Activated CD4-positive, CD25-positive, alpha-beta regulatory T cell (primary cell): Measurements from ENCODE around the gene HLA-DMB.

Experiments used
- DNase-seq, 4 experiments: peaks; one replicate each; lab custom pipeline; 2025; lab: John Stamatoyannopoulos, UW

Gene HLA-DMB

DNA sequence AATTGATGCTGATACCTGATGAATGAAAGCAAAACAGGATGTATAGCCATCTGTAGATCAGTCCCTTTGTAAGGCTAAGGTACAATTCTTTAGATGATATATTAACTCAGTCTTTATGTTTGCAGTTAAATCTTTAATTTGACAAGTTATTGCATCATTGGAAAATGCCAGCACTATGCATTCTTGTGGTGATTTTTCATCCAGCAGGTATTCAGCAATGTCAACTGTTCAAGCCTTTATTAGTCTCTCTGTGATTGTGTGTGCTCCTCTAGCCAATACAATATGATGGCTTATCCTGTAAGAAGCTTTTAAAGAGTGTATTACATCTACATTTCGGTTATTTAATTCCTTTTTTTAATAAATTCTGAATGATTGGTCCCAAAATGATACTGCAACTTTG, 34.3 kb downstream of the HLA-DMB start:
- no peak for DNase-seq

DNA sequence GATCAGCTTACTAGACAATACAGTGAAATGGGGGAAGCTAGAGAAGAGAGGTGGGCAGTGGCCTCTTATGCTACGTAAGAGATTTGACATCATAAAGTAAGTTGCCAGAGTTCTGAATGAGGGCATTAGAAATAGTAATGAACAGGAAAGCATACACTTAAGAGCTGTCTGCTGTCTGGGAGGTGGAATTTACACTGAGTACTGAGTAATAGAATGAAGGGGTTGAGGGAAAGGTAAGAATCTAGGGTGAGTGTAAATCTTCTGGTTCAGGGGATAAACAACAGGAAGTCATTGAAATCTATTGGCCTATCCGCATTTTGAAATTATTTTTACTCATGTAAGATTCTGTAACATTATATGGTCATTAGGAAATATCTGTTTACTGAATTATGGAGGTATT, 35.8 kb downstream of the HLA-DMB start:
- DNase-seq = no peak

GRCh38 chr6:32903952-32904351, 36.9 kb downstream of the HLA-DMB start:
- DNase-seq = no peak

DNA sequence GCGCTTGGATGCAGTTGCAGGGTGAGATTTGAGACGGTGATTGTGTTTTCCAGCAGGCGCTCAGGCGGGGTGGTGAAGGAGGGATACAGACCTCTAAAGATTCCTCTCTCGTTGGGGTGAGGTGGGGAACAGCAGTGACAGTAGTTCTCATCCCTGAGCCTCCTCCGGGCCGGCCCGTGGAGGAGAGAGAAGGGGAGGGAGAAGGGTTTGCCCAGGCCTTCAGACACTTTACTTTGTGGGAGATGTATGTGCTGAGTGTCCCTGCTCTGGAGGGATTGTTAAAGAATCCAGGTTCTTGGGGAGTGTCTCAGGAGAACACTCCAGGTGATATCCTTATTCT, 45.9 kb downstream of the HLA-DMB start:
- no peak for DNase-seq

DNA sequence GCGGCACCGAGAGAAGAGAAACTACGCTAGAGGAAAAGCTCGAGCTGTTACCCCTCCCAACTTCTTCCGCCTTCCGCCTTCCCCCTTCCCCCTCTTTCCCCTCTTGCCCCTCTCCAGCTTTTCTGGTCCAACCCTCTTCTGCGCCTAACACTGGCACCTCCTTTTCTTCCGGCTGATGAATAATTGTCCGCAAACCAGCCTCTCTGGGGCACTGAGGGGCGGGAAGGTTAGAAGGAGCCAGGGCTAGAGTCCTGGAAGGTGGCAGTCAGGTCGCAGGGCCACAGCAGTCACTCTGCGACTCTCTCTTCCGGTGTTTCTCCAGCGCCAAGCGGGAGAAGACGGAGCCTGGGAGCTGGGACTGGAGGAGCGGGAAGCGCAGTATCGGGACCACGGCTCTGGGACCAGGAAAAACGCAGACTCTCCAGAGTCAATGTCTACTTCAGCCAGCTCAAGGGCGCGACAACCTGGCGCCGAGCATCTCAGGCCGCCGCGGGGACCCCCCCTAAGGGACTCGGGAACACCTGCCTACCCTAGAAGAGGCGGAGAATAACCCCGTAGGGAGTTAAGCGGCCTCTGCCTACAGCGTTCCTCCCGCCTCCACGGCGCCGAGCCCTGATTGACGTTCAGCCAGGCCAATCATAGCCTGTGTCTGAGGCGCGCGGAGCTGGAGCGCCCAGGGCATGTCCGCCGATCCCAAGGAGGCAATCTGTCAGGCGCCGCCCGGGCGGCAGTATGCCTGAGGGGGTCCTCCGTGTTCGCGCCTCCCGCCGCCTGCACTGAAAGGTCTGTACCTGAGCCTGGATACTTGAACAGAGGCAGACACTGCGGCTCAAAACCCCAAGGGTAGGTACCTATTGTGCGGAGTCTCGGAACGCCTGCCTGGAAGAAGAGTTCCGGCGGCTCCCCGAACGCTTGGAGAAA, 46.5 kb downstream of the HLA-DMB start:
- DNase-seq = peak; percentile 75 to 92 (median 82)

DNA sequence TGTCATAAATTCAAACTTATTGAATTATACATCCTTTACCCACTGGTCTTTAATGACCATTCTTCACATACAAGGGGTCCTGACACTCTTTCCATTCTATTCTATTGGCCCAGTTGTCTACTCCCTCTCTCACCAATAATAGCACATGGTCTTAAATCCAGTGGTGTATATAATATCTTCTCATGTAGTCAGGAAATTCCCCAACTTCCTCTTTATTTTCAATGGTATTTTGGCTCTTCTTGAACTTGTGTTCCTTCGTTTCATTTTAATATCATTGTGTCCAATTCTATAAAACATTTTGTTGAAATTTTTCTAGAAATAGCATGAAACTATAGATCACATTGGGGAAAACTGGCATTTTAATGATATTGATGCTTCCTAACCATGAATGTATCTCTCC, 50.0 kb downstream of the HLA-DMB start:
- DNase-seq = no peak

DNA sequence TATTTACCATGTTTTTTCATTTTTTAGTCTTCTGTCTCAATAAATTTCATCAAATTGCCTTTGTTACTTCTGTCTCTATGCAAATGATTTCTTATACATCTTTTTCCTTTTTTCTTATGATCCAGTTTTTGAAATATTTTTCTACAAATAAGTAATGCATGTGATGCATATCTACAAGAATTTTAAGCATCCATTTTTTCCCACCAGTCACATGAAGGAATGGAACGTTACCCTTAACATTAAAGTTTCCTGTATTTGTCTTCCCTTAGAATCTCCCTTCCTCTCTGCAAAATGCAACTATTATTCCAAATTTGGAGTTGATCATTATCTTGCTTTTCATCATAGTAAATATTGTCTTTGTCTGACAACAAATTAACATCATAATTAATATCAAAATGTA, 51.3 kb downstream of the HLA-DMB start:
- DNase-seq = no peak

- no peak for DNase-seq
These were observed 52.3 kb downstream of the HLA-DMB start for GRCh38 chr6:32888576-32888975.

DNA sequence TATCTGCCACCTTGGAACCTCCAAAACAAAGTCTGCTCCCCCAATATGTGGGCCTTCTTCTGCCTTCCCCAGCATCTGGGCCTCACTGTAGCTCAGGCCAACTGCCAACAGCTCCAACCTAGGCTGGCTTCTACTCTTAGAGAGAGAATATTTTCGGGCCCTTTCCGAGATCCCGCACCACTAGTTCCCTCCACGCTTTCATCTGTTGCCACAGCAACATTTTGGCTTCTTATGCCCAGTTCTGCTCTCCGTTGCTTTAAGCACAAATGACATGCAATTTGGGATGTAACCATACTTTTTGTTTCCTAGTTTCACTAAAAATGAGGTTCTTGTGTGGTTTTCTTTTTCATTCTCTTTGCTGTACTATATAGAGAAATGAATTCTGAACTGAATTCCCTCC, 53.2 kb downstream of the HLA-DMB start:
- no peak for DNase-seq

- no peak for DNase-seq
These were observed 54.0 kb downstream of the HLA-DMB start for GRCh38 chr6:32886681-32887383.

- no peak for DNase-seq
These were observed 55.0 kb downstream of the HLA-DMB start for GRCh38 chr6:32885698-32886286.
